SK-N-SH (cell line): ENCODE results near the gene ITGA2. TPM values are rescaled to one million over a fixed set of nuclear protein-coding genes. Genes with fewer than 3 reads are reported as not detected.

ENCODE experiments used
- CTCF ChIA-PET: fragments of 300-600, 350-600 bp; formaldehyde crosslinking; extraction: SDS; loops from one replicate; lab custom pipeline; 2021; lab: Yijun Ruan, JAX
- POLR2A ChIA-PET: fragments of 350-600 bp; sonication (Branson Sonifier 250); formaldehyde crosslinking; extraction: SDS; loops from one replicate; lab custom pipeline; 2020; ENCODE audit warnings: antibody characterized with exemption, inconsistent platforms; lab: Yijun Ruan, JAX
- DNase-seq: peaks from one replicate; pipeline ENCODE4 v3.0.0; 2012
- H2AFZ ChIP-seq: fragments of 200-600 bp; sonication (generic); 2 replicates; pipeline ENCODE4 v1.8.1; 2016; ENCODE audit warnings: antibody characterized with exemption, mild to moderate bottlenecking, low read depth
- H3F3A ChIP-seq: fragments of 200-600 bp; sonication (generic); replicated peaks from 2 replicates; pipeline ENCODE3; 2016; ENCODE audit warnings: antibody characterized with exemption, mild to moderate bottlenecking; ENCODE audit not compliant: insufficient read depth
- H3K27ac ChIP-seq, 2 experiments: fragments of 200-500 bp in 1 of 2; fragments of 200-600 bp in 1 of 2; sonication (Bioruptor generic) in 1 of 2; sonication (generic), shearing (Covaris generic) in 1 of 2; 2 replicates each; pipeline versions ENCODE4 v1.5.1 to v1.6.1; 2014 to 2016; ENCODE audit warnings: low read depth in 2 of 2, inconsistent platforms in 1 of 2, low read length in 1 of 2, mild to moderate bottlenecking in 1 of 2, mixed read lengths in 1 of 2
- H3K27me3 ChIP-seq: fragments of 200-600 bp; sonication (generic), shearing (Covaris generic); 2 replicates; pipeline ENCODE4 v1.6.1; 2016; ENCODE audit warnings: mixed run types; ENCODE audit not compliant: insufficient read depth
- H3K36me3 ChIP-seq, 2 experiments: fragments of 200-500 bp in 1 of 2; fragments of 200-600 bp in 1 of 2; sonication (Bioruptor generic) in 1 of 2; sonication (generic) in 1 of 2; replicated peaks in 1 of 2; 2 replicates each; pipeline versions ENCODE3 to v1.5.1; 2014 to 2016; ENCODE audit warnings: low read length in 1 of 2, mild to moderate bottlenecking in 1 of 2; ENCODE audit not compliant: insufficient read depth in 2 of 2, control insufficient read depth in 1 of 2
- H3K4me1 ChIP-seq, 2 experiments: fragments of 200-500 bp in 1 of 2; fragments of 200-600 bp in 1 of 2; sonication (Bioruptor generic) in 1 of 2; sonication (generic), shearing (Covaris generic) in 1 of 2; 2 replicates each; pipeline versions ENCODE4 v1.5.1 to v1.6.1; 2014 to 2016; ENCODE audit warnings: low read depth in 1 of 2, low read length in 1 of 2, mixed run types in 1 of 2; ENCODE audit not compliant: insufficient read depth in 2 of 2, control insufficient read depth in 1 of 2
- H3K4me2 ChIP-seq: fragments of 200-600 bp; sonication (generic), shearing (Covaris generic); 2 replicates; pipeline ENCODE4 v1.6.1; 2017; ENCODE audit warnings: mixed run types
- H3K4me3 ChIP-seq, 2 experiments: fragments of 200-500 bp in 1 of 2; fragments of 200-600 bp in 1 of 2; sonication (Bioruptor generic) in 1 of 2; sonication (generic), shearing (Covaris generic) in 1 of 2; 2 replicates each; pipeline versions ENCODE4 v1.5.1 to v1.8.1; 2014 to 2016; ENCODE audit warnings: low read depth in 2 of 2, inconsistent platforms in 1 of 2, low read length in 1 of 2, mild to moderate bottlenecking in 1 of 2, mixed read lengths in 1 of 2, moderate library complexity in 1 of 2
- H3K79me2 ChIP-seq: fragments of 200-600 bp; sonication (generic); 2 replicates; pipeline ENCODE4 v1.8.1; 2017; ENCODE audit warnings: mild to moderate bottlenecking; ENCODE audit not compliant: insufficient read depth
- H3K9ac ChIP-seq: fragments of 200-600 bp; sonication (generic); 2 replicates; pipeline ENCODE4 v1.6.1; 2017; ENCODE audit warnings: mixed run types
- H3K9me2 ChIP-seq: fragments of 200-600 bp; sonication (generic); 2 replicates; pipeline ENCODE4 v1.6.1; 2017; ENCODE audit warnings: mixed run types
- H3K9me3 ChIP-seq: fragments of 200-600 bp; sonication (generic); 2 replicates; pipeline ENCODE4 v1.6.1; 2017; ENCODE audit warnings: mixed run types, mild to moderate bottlenecking, moderate library complexity
- H4K20me1 ChIP-seq: fragments of 200-600 bp; sonication (generic); 2 replicates; pipeline ENCODE4 v1.6.1; 2017; ENCODE audit warnings: mild to moderate bottlenecking, mixed run types; ENCODE audit not compliant: insufficient read depth
- CTCF ChIP-seq: fragments of 200-600 bp; sonication (generic); IDR thresholded peaks from 2 replicates; pipeline ENCODE4 v1.6.1; 2017; ENCODE audit warnings: antibody characterized with exemption, mild to moderate bottlenecking, moderate library complexity
- JUND ChIP-seq: IDR thresholded peaks from 2 replicates; pipeline ENCODE4 v1.4.0; 2012
- MXI1 ChIP-seq: IDR thresholded peaks from 2 replicates; pipeline ENCODE4 v1.6.1; 2012; ENCODE audit warnings: mild to moderate bottlenecking, low read depth, low read length, improper control_type of control experiment
- POLR2AphosphoS5 ChIP-seq: IDR thresholded peaks from 2 replicates; pipeline ENCODE4 v1.6.1; 2012; ENCODE audit warnings: low read depth, low read length
- RAD21 ChIP-seq: IDR thresholded peaks from 2 replicates; pipeline ENCODE4 v1.6.1; 2012; ENCODE audit warnings: mild to moderate bottlenecking, low read length
- RFX5 ChIP-seq: IDR thresholded peaks from 2 replicates; pipeline ENCODE4 v1.6.1; 2012; ENCODE audit warnings: mild to moderate bottlenecking, improper control_type of control experiment, low read length
- SIN3A ChIP-seq: IDR thresholded peaks from 2 replicates; pipeline ENCODE4 v1.6.1; 2012; ENCODE audit warnings: low read depth, mild to moderate bottlenecking, low read length, moderate library complexity, borderline replicate concordance
- SMC3 ChIP-seq: IDR thresholded peaks from 2 replicates; pipeline ENCODE4 v1.6.1; 2012; ENCODE audit warnings: low read depth, low read length, improper control_type of control experiment
- YY1 ChIP-seq: IDR thresholded peaks from 2 replicates; pipeline ENCODE4 v1.4.0; 2012; ENCODE audit warnings: low read depth, mild to moderate bottlenecking
- WGBS: methylation state at CpG from one replicate; pipeline ENCODE4 v1.1.6; 2017; ENCODE audit warnings: low lambda C conversion rate; 5-methylcytosine and 5-hydroxymethylcytosine counted together
- polyA plus RNA-seq, 3 experiments: library from polyadenylated mRNA; depleted of rRNA; stranded (reverse); fragments of >200 nt; gene quantifications; 2 replicates each; pipeline ENCODE4 v1.2.3, GENCODE V29; 2012
- TF ChIP-seq, protein P1 (sequence below): IDR thresholded peaks from 2 replicates; pipeline ENCODE4 v1.6.1; 2012; ENCODE audit warnings: mild to moderate bottlenecking, low read depth, low read length, moderate library complexity

Gene ITGA2
- polyA plus RNA-seq, 1 of the 3 experiments (the other 2 are of a cell fraction) = 38.2 TPM

DNA sequence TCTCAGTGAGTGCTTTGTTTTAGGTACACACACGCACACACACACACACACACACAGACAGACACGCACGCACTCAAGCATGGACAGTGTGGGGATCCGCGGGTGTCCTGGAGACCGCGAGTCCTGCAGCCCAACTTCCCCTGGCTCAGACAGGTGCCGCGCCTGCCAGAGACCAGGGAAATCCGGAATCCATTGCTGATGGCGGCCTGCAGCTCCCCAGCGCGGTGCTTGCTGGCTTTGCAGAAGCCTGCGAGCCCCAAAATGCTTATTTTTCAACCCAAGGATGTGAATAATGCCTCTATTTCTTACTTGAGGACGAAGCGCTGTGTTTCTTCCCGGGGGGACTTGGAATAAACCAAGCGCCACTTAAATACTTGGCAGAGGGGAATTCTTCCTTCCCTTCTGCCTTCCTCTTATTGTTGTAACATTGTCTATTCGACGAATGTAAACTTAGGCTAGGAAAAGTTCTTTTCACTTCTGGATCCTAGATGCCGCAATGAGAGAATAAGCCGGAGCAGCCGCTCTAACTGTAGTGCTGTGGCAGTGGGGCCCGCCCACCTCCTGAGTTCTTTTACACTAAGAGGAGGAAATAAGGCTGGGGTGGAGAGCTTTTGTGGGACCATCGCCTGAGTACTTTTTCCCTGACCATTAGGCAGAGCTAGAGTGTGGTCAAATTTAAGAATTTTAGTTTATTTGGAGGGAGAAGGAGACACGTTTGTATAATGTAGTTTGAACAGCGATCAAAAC lies 802 bp downstream of the ITGA2 start:
- Histone ChIP-seq H3K36me3 (peaks cover 6 to 34% of the 10 kb centered on the region in 2 experiments), H3K4me1 (peaks cover 6 to 19% of the 10 kb centered on the region in 2 experiments), H3K4me3 (peak overlapping the region; percentile 83 to 87), H3K9me2 (no peaks in the 10 kb centered on the region), H3K9ac (peak overlapping the region; percentile 76), H3K27ac (peak overlapping the region; percentile 73 to 81; a peak in 3 of 4 replicates), H3K4me2 (peak overlapping the region; percentile 74), H4K20me1 (peaks cover 13% of the 10 kb centered on the region; the same call in 1 of the 2 replicates), H3K9me3 (no peaks in the 10 kb centered on the region), H3K79me2 (peaks cover 58% of the 10 kb centered on the region), H2AFZ (peak overlapping the region; percentile 61; the same call in 1 of the 2 replicates), H3K27me3 (no peaks in the 10 kb centered on the region), H3F3A (peaks cover 34% of the 10 kb centered on the region)
- POLR2A ChIA-PET = no interaction called here
- WGBS = 9% methylated on average over 21 of the region's 27 CpGs
- DNase-seq = peak; percentile 73
- CTCF ChIA-PET = interaction anchor here (0.6 to 1.7 kb wide), 8 partner anchors 9 to 106 kb away, joined by 3 to 6 read pairs (median 3); no protein-coding TSS in a partner anchor
- TF ChIP-seq, protein P1, sequence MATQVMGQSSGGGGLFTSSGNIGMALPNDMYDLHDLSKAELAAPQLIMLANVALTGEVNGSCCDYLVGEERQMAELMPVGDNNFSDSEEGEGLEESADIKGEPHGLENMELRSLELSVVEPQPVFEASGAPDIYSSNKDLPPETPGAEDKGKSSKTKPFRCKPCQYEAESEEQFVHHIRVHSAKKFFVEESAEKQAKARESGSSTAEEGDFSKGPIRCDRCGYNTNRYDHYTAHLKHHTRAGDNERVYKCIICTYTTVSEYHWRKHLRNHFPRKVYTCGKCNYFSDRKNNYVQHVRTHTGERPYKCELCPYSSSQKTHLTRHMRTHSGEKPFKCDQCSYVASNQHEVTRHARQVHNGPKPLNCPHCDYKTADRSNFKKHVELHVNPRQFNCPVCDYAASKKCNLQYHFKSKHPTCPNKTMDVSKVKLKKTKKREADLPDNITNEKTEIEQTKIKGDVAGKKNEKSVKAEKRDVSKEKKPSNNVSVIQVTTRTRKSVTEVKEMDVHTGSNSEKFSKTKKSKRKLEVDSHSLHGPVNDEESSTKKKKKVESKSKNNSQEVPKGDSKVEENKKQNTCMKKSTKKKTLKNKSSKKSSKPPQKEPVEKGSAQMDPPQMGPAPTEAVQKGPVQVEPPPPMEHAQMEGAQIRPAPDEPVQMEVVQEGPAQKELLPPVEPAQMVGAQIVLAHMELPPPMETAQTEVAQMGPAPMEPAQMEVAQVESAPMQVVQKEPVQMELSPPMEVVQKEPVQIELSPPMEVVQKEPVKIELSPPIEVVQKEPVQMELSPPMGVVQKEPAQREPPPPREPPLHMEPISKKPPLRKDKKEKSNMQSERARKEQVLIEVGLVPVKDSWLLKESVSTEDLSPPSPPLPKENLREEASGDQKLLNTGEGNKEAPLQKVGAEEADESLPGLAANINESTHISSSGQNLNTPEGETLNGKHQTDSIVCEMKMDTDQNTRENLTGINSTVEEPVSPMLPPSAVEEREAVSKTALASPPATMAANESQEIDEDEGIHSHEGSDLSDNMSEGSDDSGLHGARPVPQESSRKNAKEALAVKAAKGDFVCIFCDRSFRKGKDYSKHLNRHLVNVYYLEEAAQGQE = peak; percentile 9; the same call in 1 of the 2 replicates
- TF ChIP-seq RAD21 = peak; percentile 61
- TF ChIP-seq YY1 = peak; percentile 46; the same call in 1 of the 2 replicates
- TF ChIP-seq CTCF = peak; percentile 51
- no peak for TF ChIP-seq RFX5
- peak; percentile 39; the same call in 1 of the 2 replicates for TF ChIP-seq SMC3
- peak; percentile 39 for TF ChIP-seq MXI1
- TF ChIP-seq POLR2AphosphoS5 = 0 out of 2 replicates have a peak, but pooled peaks have one; percentile 16
- no peak for TF ChIP-seq JUND
- TF ChIP-seq SIN3A = no peak; the same call in 1 of the 2 replicates
